H9 (cell line): Measurements from ENCODE around the gene ARF5. TPM values are rescaled to one million over a fixed set of nuclear protein-coding genes. Genes with fewer than 3 reads are reported as not detected.

Source experiments
- DNase-seq: peaks from one replicate; pipeline ENCODE4 v3.0.0-alpha.2; 2017
- H2AFZ ChIP-seq: one replicate; pipeline ENCODE4 v1.6.1; 2013; ENCODE audit warnings: mild to moderate bottlenecking, low read length, control low read depth, moderate library complexity
- H2AK5ac ChIP-seq: 2 replicates; pipeline ENCODE4 v1.6.1; 2013; ENCODE audit warnings: low read length, control low read depth, mixed read lengths; ENCODE audit not compliant: insufficient read length
- H2BK120ac ChIP-seq: one replicate; pipeline ENCODE4 v1.6.1; 2013; ENCODE audit warnings: low read depth, mild to moderate bottlenecking, low read length, control low read depth, inconsistent platforms; ENCODE audit not compliant: poor library complexity, severe bottlenecking
- H2BK12ac ChIP-seq: 2 replicates; pipeline ENCODE4 v1.6.1; 2013; ENCODE audit warnings: low read length, control low read depth, mixed read lengths, low read depth; ENCODE audit not compliant: insufficient read length
- H2BK15ac ChIP-seq: 2 replicates; pipeline ENCODE4 v1.6.1; 2013; ENCODE audit warnings: low read depth, low read length, control low read depth
- H2BK20ac ChIP-seq: one replicate; pipeline ENCODE4 v1.6.1; 2013; ENCODE audit warnings: low read depth, mild to moderate bottlenecking, low read length, control low read depth, inconsistent platforms; ENCODE audit not compliant: poor library complexity, severe bottlenecking
- H2BK5ac ChIP-seq: 2 replicates; pipeline ENCODE4 v1.6.1; 2013; ENCODE audit warnings: low read length, control low read depth, mixed read lengths; ENCODE audit not compliant: insufficient read length
- H3K14ac ChIP-seq: 2 replicates; pipeline ENCODE4 v1.6.1; 2013; ENCODE audit warnings: low read length, control low read depth; ENCODE audit not compliant: insufficient read depth
- H3K18ac ChIP-seq: 2 replicates; pipeline ENCODE4 v1.6.1; 2013; ENCODE audit warnings: low read depth, mild to moderate bottlenecking, mixed read lengths, low read length, control low read depth; ENCODE audit not compliant: insufficient read length
- H3K23ac ChIP-seq: 2 replicates; pipeline ENCODE4 v1.6.1; 2013; ENCODE audit warnings: low read length, control low read depth, mixed read lengths, low read depth; ENCODE audit not compliant: insufficient read length
- H3K23me2 ChIP-seq: 2 replicates; pipeline ENCODE4 v1.6.1; 2013; ENCODE audit warnings: low read depth, mild to moderate bottlenecking, mixed read lengths, low read length, control low read depth; ENCODE audit not compliant: insufficient read length, poor library complexity, severe bottlenecking
- H3K27ac ChIP-seq: 2 replicates; pipeline ENCODE4 v1.5.1; 2013; ENCODE audit warnings: low read length, control low read depth, mixed read lengths, low read depth; ENCODE audit not compliant: insufficient read length
- H3K27me3 ChIP-seq: 2 replicates; pipeline ENCODE4 v1.6.1; 2013; ENCODE audit warnings: low read length, control low read depth, inconsistent platforms; ENCODE audit not compliant: insufficient read depth
- H3K4ac ChIP-seq: 2 replicates; pipeline ENCODE4 v1.6.1; 2013; ENCODE audit warnings: low read depth, mild to moderate bottlenecking, control low read depth, inconsistent platforms, low read length, moderate library complexity
- H3K4me1 ChIP-seq: 2 replicates; pipeline ENCODE4 v1.6.1; 2013; ENCODE audit warnings: low read length, control low read depth, inconsistent platforms; ENCODE audit not compliant: insufficient read depth
- H3K4me2 ChIP-seq: 2 replicates; pipeline ENCODE4 v1.6.1; 2013; ENCODE audit warnings: low read length, control low read depth, mixed read lengths; ENCODE audit not compliant: insufficient read length, insufficient read depth
- H3K56ac ChIP-seq: 2 replicates; pipeline ENCODE4 v1.6.1; 2013; ENCODE audit warnings: low read depth, mild to moderate bottlenecking, mixed read lengths, low read length, control low read depth; ENCODE audit not compliant: insufficient read length
- H3K79me1 ChIP-seq: 2 replicates; pipeline ENCODE4 v1.6.1; 2013; ENCODE audit warnings: low read depth, mild to moderate bottlenecking, moderate library complexity, low read length, control low read depth, inconsistent platforms; ENCODE audit not compliant: insufficient read depth, poor library complexity, severe bottlenecking
- H3K79me2 ChIP-seq: 2 replicates; pipeline ENCODE4 v1.6.1; 2013; ENCODE audit warnings: low read length, control low read depth, inconsistent platforms; ENCODE audit not compliant: insufficient read depth
- H3K9ac ChIP-seq: 2 replicates; pipeline ENCODE4 v1.6.1; 2013; ENCODE audit warnings: low read length, control low read depth, mixed read lengths; ENCODE audit not compliant: insufficient read length; ENCODE audit errors: extremely low read depth
- H3K9me3 ChIP-seq: one replicate; pipeline ENCODE4 v1.6.1; 2013; ENCODE audit warnings: low read depth, low read length, inconsistent platforms; ENCODE audit not compliant: control insufficient read depth
- H3T11ph ChIP-seq: one replicate; pipeline ENCODE4 v1.6.1; 2013; ENCODE audit warnings: mild to moderate bottlenecking, low read length, control low read depth, inconsistent platforms
- H4K20me1 ChIP-seq: one replicate; pipeline ENCODE4 v1.6.1; 2013; ENCODE audit not compliant: control insufficient read depth, insufficient read length, insufficient read depth
- H4K5ac ChIP-seq: 2 replicates; pipeline ENCODE4 v1.6.1; 2013; ENCODE audit warnings: low read depth, mild to moderate bottlenecking, mixed read lengths, low read length, control low read depth; ENCODE audit not compliant: insufficient read length
- H4K8ac ChIP-seq: replicated peaks from 2 replicates; pipeline ENCODE4 v1.6.1; 2013; ENCODE audit warnings: low read length, control low read depth, mixed read lengths, low read depth; ENCODE audit not compliant: insufficient read length
- H4K91ac ChIP-seq: 2 replicates; pipeline ENCODE4 v1.6.1; 2013; ENCODE audit warnings: low read depth, mild to moderate bottlenecking, moderate library complexity, mixed read lengths, low read length, control low read depth; ENCODE audit not compliant: insufficient read length
- H3K27ac Mint-ChIP-seq, 3 experiments: 2 replicates in 2 of 3; 3 replicates in 1 of 3; pipeline ENCODE4 v1.8.0; 2020 to 2021; ENCODE audit warnings: mixed read lengths in 3 of 3, mild to moderate bottlenecking in 1 of 3, moderate library complexity in 1 of 3
- H3K27me3 Mint-ChIP-seq: 2 replicates; pipeline ENCODE4 v1.8.0; 2021; ENCODE audit warnings: low read depth, mild to moderate bottlenecking, moderate library complexity, mixed read lengths
- H3K36me3 Mint-ChIP-seq, 3 experiments: 2 replicates in 2 of 3; 3 replicates in 1 of 3; pipeline ENCODE4 v1.8.0; 2020 to 2021; ENCODE audit warnings: low read depth in 3 of 3, mixed read lengths in 3 of 3; ENCODE audit not compliant: insufficient read depth in 1 of 3
- H3K4me1 Mint-ChIP-seq, 2 experiments: 2 replicates each; pipeline ENCODE4 v1.8.0; 2020; ENCODE audit warnings: mixed read lengths in 2 of 2
- H3K4me3 Mint-ChIP-seq, 2 experiments: 2 replicates in 1 of 2; 3 replicates in 1 of 2; pipeline ENCODE4 v1.8.0; 2020 to 2021; ENCODE audit warnings: mild to moderate bottlenecking in 2 of 2, mixed read lengths in 2 of 2, moderate library complexity in 1 of 2
- H3K9me3 Mint-ChIP-seq, 2 experiments: 2 replicates in 1 of 2; 3 replicates in 1 of 2; pipeline ENCODE4 v1.8.0; 2020; ENCODE audit warnings: mild to moderate bottlenecking in 2 of 2, mixed read lengths in 2 of 2, moderate library complexity in 1 of 2
- WGBS: extraction: QIAGEN DNeasy Blood & Tissue Kit; methylation state at CpG from one replicate; pipeline ENCODE4 v1.1.7; 2013; ENCODE audit warnings: missing lambda C conversion rate, low lambda C conversion rate, mixed read lengths; ENCODE audit not compliant: insufficient read length; ENCODE audit errors: extremely low coverage; 5-methylcytosine and 5-hydroxymethylcytosine counted together
- total RNA-seq: library from RNA; stranded (reverse); gene quantifications from 2 replicates; pipeline ENCODE4 v1.2.1, GENCODE V29; 2021
- TF ChIP-seq, protein P1 (sequence below): fragments of 200-600 bp; sonication (generic); conservative IDR thresholded peaks from 3 replicates; pipeline ENCODE4 v1.8.0; 2021; ENCODE audit warnings: antibody characterized with exemption, mild to moderate bottlenecking

The ARF5 gene
- total RNA-seq, 1 experiment from 2014 or later: 169 TPM

DNA sequence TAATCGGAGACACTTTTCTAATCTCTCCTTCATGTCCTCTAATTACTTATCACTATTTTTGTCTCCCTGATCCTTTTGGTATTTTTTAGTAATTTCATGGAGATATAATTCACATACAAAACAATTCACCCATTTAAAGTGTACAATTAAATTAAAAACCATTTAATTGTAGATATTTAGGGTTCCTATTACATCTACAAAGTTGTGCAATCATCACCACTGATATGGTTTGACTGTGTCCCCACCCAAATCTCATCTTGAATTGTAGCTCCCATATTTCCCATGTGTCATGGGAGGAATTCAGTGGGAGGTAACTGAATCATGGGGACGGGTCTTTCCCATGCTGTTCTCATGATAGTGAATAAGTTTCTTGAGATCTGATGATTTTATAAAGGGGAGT lies 31.8 kb upstream of the ARF5 start:
- H3K9me3 Mint-ChIP-seq: no peaks in the 10 kb centered on the region; a peak in 2 of 5 replicates

More for the DNA sequence above, 31.8 kb upstream of the ARF5 start:
- Histone ChIP-seq H3K14ac (no peak overlapping the region), H3K23ac (no peak overlapping the region), H2BK15ac (no peak overlapping the region), H4K5ac (no peak overlapping the region), H3K4ac (no peak overlapping the region), H4K8ac (no peak overlapping the region), H3K4me1 (no peaks in the 10 kb centered on the region), H2BK120ac (no peak overlapping the region), H3K23me2 (no peaks in the 10 kb centered on the region), H3K9ac (no peak overlapping the region), H4K91ac (no peak overlapping the region), H3K56ac (no peak overlapping the region), H3K27me3 (no peaks in the 10 kb centered on the region), H3K4me2 (no peak overlapping the region), H3K79me1 (no peaks in the 10 kb centered on the region), H3T11ph (no peak overlapping the region), H3K27ac (no peak overlapping the region), H3K18ac (no peak overlapping the region), H2AK5ac (no peak overlapping the region), H3K9me3 (no peaks in the 10 kb centered on the region), H2BK5ac (no peak overlapping the region), H2BK12ac (no peak overlapping the region), H2BK20ac (no peak overlapping the region), H2AFZ (no peak overlapping the region), H4K20me1 (no peaks in the 10 kb centered on the region), H3K79me2 (no peaks in the 10 kb centered on the region)
- H3K27me3 Mint-ChIP-seq: peaks cover 18% of the 10 kb centered on the region
- DNase-seq: no peak
- H3K27ac Mint-ChIP-seq: no peak overlapping the region
- H3K36me3 Mint-ChIP-seq: no peaks in the 10 kb centered on the region
- no peaks in the 10 kb centered on the region for H3K4me1 Mint-ChIP-seq
- WGBS: no CpG with 5 or more reads among the region's 2 CpGs
- H3K4me3 Mint-ChIP-seq: no peak overlapping the region
- TF ChIP-seq, protein P1, sequence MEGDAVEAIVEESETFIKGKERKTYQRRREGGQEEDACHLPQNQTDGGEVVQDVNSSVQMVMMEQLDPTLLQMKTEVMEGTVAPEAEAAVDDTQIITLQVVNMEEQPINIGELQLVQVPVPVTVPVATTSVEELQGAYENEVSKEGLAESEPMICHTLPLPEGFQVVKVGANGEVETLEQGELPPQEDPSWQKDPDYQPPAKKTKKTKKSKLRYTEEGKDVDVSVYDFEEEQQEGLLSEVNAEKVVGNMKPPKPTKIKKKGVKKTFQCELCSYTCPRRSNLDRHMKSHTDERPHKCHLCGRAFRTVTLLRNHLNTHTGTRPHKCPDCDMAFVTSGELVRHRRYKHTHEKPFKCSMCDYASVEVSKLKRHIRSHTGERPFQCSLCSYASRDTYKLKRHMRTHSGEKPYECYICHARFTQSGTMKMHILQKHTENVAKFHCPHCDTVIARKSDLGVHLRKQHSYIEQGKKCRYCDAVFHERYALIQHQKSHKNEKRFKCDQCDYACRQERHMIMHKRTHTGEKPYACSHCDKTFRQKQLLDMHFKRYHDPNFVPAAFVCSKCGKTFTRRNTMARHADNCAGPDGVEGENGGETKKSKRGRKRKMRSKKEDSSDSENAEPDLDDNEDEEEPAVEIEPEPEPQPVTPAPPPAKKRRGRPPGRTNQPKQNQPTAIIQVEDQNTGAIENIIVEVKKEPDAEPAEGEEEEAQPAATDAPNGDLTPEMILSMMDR: no peak
